ENCODE measurements around the gene RABEP2. TPM values are rescaled to one million over a fixed set of nuclear protein-coding genes. Genes with fewer than 3 reads are reported as not detected.

Gene RABEP2
- total and polyA plus RNA-seq, 9 of the 15 experiments (the other 6 are each of a cell fraction or from before 2014, with no cell fraction given): 0.15 to 13.4 (median 3.5) TPM

DNA sequence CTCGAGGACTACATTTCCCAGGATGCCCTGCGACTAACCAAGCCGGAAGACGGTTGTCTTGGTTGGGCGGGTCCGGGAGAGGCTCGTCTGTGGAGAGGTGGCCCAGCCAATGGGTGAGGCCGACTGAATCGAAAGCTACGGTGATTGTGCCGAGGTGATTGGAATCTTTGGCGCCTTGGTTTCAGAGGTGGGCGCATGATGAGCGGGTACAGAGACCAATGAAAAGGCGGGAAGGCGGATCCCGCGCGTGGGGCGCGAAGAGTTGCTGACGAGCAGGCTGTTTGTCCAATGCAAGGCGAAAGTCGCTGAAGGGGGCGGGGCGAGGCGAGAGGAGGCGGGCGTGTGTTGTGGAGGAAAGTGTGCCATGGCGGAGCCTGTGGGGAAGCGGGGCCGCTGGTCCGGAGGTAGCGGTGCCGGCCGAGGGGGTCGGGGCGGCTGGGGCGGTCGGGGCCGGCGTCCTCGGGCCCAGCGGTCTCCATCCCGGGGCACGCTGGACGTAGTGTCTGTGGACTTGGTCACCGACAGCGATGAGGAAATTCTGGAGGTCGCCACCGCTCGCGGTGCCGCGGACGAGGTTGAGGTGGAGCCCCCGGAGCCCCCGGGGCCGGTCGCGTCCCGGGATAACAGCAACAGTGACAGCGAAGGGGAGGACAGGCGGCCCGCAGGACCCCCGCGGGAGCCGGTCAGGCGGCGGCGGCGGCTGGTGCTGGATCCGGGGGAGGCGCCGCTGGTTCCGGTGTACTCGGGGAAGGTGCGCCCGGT lies 25.8 kb upstream of the RABEP2 start, which contains the start of gene NFATC2IP (continued):
- TF ChIP-seq MLX (CRISPR knock-in tag; conservative IDR thresholded peaks at IDR 0.05): no peak
- no peak for TF ChIP-seq PCBP2 (IDR thresholded peaks at IDR 0.05; ENCODE audit: low read depth, low read length, poor library complexity, severe bottlenecking)
- TF ChIP-seq EZH2 (IDR thresholded peaks at IDR 0.05; ENCODE audit: borderline replicate concordance, low read depth, low read length): no peak
- TF ChIP-seq HNRNPH1 (optimal IDR thresholded peaks at IDR 0.05; ENCODE audit: low read depth, low read length): no peak
- no peak for TF ChIP-seq PTBP1 (IDR thresholded peaks at IDR 0.05; ENCODE audit: low read depth, low read length)
- peak; percentile 61 for TF ChIP-seq ZBTB12 (CRISPR knock-in tag; IDR thresholded peaks at IDR 0.05)
- TF ChIP-seq, protein P1, sequence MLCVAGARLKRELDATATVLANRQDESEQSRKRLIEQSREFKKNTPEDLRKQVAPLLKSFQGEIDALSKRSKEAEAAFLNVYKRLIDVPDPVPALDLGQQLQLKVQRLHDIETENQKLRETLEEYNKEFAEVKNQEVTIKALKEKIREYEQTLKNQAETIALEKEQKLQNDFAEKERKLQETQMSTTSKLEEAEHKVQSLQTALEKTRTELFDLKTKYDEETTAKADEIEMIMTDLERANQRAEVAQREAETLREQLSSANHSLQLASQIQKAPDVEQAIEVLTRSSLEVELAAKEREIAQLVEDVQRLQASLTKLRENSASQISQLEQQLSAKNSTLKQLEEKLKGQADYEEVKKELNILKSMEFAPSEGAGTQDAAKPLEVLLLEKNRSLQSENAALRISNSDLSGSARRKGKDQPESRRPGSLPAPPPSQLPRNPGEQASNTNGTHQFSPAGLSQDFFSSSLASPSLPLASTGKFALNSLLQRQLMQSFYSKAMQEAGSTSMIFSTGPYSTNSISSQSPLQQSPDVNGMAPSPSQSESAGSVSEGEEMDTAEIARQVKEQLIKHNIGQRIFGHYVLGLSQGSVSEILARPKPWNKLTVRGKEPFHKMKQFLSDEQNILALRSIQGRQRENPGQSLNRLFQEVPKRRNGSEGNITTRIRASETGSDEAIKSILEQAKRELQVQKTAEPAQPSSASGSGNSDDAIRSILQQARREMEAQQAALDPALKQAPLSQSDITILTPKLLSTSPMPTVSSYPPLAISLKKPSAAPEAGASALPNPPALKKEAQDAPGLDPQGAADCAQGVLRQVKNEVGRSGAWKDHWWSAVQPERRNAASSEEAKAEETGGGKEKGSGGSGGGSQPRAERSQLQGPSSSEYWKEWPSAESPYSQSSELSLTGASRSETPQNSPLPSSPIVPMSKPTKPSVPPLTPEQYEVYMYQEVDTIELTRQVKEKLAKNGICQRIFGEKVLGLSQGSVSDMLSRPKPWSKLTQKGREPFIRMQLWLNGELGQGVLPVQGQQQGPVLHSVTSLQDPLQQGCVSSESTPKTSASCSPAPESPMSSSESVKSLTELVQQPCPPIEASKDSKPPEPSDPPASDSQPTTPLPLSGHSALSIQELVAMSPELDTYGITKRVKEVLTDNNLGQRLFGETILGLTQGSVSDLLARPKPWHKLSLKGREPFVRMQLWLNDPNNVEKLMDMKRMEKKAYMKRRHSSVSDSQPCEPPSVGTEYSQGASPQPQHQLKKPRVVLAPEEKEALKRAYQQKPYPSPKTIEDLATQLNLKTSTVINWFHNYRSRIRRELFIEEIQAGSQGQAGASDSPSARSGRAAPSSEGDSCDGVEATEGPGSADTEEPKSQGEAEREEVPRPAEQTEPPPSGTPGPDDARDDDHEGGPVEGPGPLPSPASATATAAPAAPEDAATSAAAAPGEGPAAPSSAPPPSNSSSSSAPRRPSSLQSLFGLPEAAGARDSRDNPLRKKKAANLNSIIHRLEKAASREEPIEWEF (CRISPR knock-in tag; IDR thresholded peaks at IDR 0.05): no peak
- no peak for TF ChIP-seq SIN3B (IDR thresholded peaks at IDR 0.05; ENCODE audit: low read depth)
- no peak for TF ChIP-seq MEF2A (IDR thresholded peaks at IDR 0.05; ENCODE audit: control insufficient read depth, low read depth, low read length)
- no peak for TF ChIP-seq ZNF431 (CRISPR knock-in tag; IDR thresholded peaks at IDR 0.05)
- TF ChIP-seq TARDBP (IDR thresholded peaks at IDR 0.05): no peak
- TF ChIP-seq HMG20B (CRISPR knock-in tag; IDR thresholded peaks at IDR 0.05): no peak
- peak; percentile 72 for TF ChIP-seq BHLHE40 (IDR thresholded peaks at IDR 0.05; ENCODE audit: low read length)
- TF ChIP-seq ARID3B (CRISPR knock-in tag; IDR thresholded peaks at IDR 0.05; ENCODE audit: borderline replicate concordance): no peak
- no peak for TF ChIP-seq U2AF1 (optimal IDR thresholded peaks at IDR 0.05; ENCODE audit: low read depth, low read length)
- TF ChIP-seq ZBTB5 (IDR thresholded peaks at IDR 0.05): no peak
- peak; percentile 87 for TF ChIP-seq ATF7 (IDR thresholded peaks at IDR 0.05)
